Breast epithelium (tissue), 4 donors: ENCODE measurements around the gene ATP8B4. TPM values are rescaled to one million over a fixed set of nuclear protein-coding genes. Genes with fewer than 3 reads are reported as not detected.

Experiments used
- DNase-seq, 2 donors: peaks; one replicate each; pipeline ENCODE4 v3.0.0-alpha.2; 2019; ENCODE audit warnings: low spot score in 2 of 2
- H3K27ac ChIP-seq, 2 donors: fragments of 200-600 bp; sonication (generic) in 1 of 2; one replicate each; pipeline ENCODE4 v1.5.1; 2016 to 2019; ENCODE audit warnings: mild to moderate bottlenecking in 1 of 2
- H3K27me3 ChIP-seq, 2 donors: fragments of 200-600 bp; sonication (generic) in 1 of 2; one replicate each; pipeline versions ENCODE4 v1.5.1 to v1.6.0; 2017 to 2019; ENCODE audit warnings: control low read depth in 1 of 2, mild to moderate bottlenecking in 1 of 2
- H3K36me3 ChIP-seq: fragments of 200-600 bp; one replicate; pipeline ENCODE4 v1.5.1; 2019
- H3K4me1 ChIP-seq, 2 donors: fragments of 200-600 bp; sonication (generic); one replicate each; pipeline ENCODE4 v1.5.1; 2016 to 2019; ENCODE audit warnings: control low read depth in 1 of 2
- H3K4me3 ChIP-seq, 3 donors: fragments of 200-600 bp; sonication (generic); 1 replicate in 2 of 3; 2 replicates in 1 of 3; pipeline ENCODE4 v1.5.1; 2016 to 2019; ENCODE audit warnings: mild to moderate bottlenecking in 3 of 3, moderate library complexity in 2 of 3
- H3K9me3 ChIP-seq, 2 donors: fragments of 200-600 bp; sonication (generic) in 1 of 2; one replicate each; pipeline ENCODE4 v1.5.1; 2016 to 2019; ENCODE audit warnings: control low read depth in 1 of 2
- POLR2A ChIP-seq: fragments of 450-650 bp; IDR thresholded peaks from one replicate; pipeline ENCODE4 v1.6.1; 2016; ENCODE audit warnings: antibody characterized with exemption, mild to moderate bottlenecking, moderate library complexity
- POLR2AphosphoS5 ChIP-seq, 3 donors: sonication (generic); formaldehyde crosslinking; IDR thresholded peaks; one replicate each; pipeline ENCODE4 v1.6.1; 2017; ENCODE audit warnings: antibody characterized with exemption in 3 of 3
- intact Hi-C: fragments of 100-400 bp; cut with DNase I; formaldehyde crosslinking; loops from one replicate; pipeline ENCODE4 v1.15.1; 2023; ENCODE audit warnings: low total_unique reads
- total RNA-seq, 3 donors: library from RNA; depleted of rRNA; stranded (reverse); fragments of >200 nt; gene quantifications; one replicate each; pipeline ENCODE4 v1.1.0, GENCODE V29; 2016
- TF ChIP-seq, protein P1 (sequence below), 3 donors: fragments of 450-650 bp; IDR thresholded peaks; one replicate each; pipeline ENCODE4 v1.5.1; 2016 to 2017; ENCODE audit warnings: antibody characterized with exemption in 3 of 3, mild to moderate bottlenecking in 3 of 3, moderate library complexity in 3 of 3

ATP8B4 gene
- total RNA-seq, 3 donors from 2014 or later: 7.9 to 28.3 (median 9.5) TPM

DNA sequence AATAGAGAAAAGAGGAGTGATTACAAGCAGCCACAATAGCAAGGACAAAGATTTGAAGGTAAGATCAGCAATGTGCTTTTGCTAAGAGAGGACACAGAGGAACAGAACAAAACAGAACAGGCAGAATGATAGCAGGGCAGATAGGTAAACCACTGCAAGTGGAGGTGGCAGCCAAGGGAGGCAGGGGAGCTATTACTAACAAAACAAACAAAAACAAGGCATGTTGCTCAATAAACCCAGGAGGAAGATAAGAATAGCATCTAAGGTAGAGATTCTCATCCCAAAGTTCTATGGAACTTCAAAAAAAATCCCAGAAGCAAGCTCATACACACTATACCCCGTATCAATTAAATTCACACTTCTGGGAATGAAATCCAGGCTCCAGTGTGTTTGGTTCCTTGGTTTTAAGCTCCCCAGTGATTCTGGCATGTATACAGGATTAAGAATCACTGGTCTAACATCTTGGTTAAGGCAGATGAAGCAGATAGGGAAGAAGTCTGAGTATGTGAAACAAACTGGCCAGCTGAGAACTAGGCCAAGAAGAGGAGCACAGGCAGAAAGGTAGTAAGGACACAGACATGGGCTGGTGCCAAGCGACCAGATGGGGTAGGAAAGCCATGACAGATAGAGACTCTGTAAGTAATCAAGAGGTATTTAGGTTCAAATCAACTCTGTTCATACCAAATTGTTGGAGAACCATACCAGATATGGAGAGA lies 309.0 kb downstream of the ATP8B4 start:
- Histone ChIP-seq H3K4me3 (no peak overlapping the region), H3K27me3 (no peaks in the 10 kb centered on the region), H3K36me3 (no peaks in the 10 kb centered on the region), H3K27ac (peak overlapping the region; percentile 0 to 69), H3K9me3 (peaks cover 0 to 5% of the 10 kb centered on the region in 2 donors), H3K4me1 (no peaks in the 10 kb centered on the region)
- TF ChIP-seq, protein P1, sequence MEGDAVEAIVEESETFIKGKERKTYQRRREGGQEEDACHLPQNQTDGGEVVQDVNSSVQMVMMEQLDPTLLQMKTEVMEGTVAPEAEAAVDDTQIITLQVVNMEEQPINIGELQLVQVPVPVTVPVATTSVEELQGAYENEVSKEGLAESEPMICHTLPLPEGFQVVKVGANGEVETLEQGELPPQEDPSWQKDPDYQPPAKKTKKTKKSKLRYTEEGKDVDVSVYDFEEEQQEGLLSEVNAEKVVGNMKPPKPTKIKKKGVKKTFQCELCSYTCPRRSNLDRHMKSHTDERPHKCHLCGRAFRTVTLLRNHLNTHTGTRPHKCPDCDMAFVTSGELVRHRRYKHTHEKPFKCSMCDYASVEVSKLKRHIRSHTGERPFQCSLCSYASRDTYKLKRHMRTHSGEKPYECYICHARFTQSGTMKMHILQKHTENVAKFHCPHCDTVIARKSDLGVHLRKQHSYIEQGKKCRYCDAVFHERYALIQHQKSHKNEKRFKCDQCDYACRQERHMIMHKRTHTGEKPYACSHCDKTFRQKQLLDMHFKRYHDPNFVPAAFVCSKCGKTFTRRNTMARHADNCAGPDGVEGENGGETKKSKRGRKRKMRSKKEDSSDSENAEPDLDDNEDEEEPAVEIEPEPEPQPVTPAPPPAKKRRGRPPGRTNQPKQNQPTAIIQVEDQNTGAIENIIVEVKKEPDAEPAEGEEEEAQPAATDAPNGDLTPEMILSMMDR (IDR thresholded peaks at IDR 0.05): no peak
- DNase-seq: no peak
- intact Hi-C loops: loop anchor here (5.0 kb wide), 1 partner anchor 93 kb away; no protein-coding TSS in a partner anchor

DNA sequence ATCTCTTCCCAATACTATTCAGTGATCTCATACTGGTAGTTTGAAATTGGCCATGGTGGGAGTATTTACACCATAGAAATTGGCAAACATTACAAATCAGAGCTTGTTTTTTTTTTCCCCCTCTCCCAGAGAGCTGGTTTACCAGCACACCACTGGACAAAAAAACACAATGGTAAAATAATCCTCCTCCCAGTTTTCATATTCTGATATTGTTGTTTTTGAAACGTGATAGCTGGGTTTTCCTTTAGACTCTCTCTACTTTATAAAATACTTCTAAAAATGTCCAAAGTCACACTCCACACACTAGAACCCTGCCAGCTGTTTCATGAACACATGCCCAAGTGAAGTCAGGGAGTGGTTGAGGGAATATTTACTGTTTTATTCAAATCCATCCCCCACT lies 310.7 kb downstream of the ATP8B4 start:
- Histone ChIP-seq H3K27me3 (no peaks in the 10 kb centered on the region), H3K27ac (no peak overlapping the region), H3K9me3 (peaks cover 0 to 5% of the 10 kb centered on the region in 2 donors), H3K4me1 (no peaks in the 10 kb centered on the region), H3K4me3 (no peak overlapping the region), H3K36me3 (no peaks in the 10 kb centered on the region)
- no peak for DNase-seq
- TF ChIP-seq POLR2A: no peak
- TF ChIP-seq POLR2AphosphoS5 (IDR thresholded peaks at IDR 0.05): no peak
- TF ChIP-seq, protein P1 (IDR thresholded peaks at IDR 0.05): no peak
- intact Hi-C loops: no loop called here

Other genes with a start within 250 kb of the ATP8B4 start
- gene SLC27A2, start 63.0 kb upstream of the ATP8B4 start, total RNA-seq: 1 to 10 TPM in 2 of 3 donors, under 1 TPM in 1; 0.96 to 5.6 (median 3.5) TPM
- 10 to 100 TPM in 1 of 3 donors, 1 to 10 TPM in 1, not detected in 1; 1.0 to 11.0 TPM for gene HDC, start 146.5 kb upstream of the ATP8B4 start, total RNA-seq
- gene GABPB1, start 236.0 kb upstream of the ATP8B4 start, total RNA-seq: 10 to 100 TPM; 14.6 to 37.4 (median 35.9) TPM